Islet precursor cell (in vitro differentiated cells): ENCODE data around the gene SLC39A9.
"Not testable (repeated sequence)": the region's sequence is repeated elsewhere in the genome, so short reads cannot be mapped to it uniquely, and the experiment has no call there.

ENCODE experiments used
- DNase-seq: peaks from one replicate; pipeline ENCODE4 v3.0.0-alpha.2; 2018

Gene SLC39A9

DNA sequence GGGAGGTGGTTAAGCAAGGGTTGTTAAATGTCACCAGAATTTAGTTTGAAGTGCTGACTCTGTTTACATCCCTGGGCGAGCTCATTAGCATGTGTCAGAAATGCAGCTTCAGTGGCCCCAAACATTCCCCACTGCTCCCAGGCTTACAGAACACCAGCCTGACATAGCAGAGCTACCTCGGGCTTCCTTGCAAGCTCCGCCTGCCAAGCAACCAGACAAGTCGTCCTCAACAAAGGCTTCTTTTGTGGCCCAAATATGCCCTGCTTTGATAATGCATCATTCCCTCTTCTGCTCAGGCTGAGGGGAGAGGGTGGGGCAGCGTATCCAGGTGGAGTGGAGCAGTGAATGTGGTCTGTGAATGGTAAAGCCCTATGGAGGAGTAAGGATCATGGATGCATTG, 28.4 kb upstream of the SLC39A9 start:
- DNase-seq, result peak; percentile 84

DNA sequence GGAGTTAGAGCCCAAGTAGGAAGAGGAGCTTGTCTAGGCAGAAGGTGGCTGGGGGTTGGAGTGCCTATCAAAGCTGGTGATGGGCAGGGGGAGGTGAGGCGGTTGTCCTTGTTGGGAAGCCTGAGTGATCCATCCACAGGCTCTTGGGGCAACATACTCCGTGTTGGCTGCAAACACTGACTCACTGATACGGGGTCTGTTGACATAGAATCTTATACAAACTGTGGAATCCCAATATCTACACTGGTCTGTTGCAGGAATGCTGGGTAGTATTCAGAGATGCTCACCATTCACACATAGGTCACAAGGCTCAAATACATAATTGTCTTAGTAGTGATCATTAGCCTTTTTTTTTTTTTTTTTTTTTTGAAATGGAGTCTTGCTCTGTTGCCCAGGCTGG, 26.3 kb upstream of the SLC39A9 start:
- no peak for DNase-seq

DNA sequence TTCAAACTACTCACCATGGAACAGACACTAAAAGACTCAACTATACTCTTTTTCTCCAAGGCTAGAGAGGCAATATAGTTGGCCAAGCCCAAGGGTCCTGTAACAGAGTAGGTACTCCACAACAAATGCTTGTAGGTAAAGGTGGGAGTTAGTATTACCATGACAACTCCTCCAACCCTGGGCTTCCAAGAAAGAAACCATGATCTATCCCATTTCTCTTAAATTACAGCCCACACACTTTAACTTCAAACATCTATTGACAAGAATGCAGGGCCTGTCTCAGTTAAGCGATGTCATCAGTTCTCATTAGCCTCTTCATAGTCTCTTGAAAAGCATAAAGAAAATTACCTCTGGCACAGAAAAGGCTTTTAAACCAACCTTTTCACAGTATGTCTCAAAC, 25.4 kb upstream of the SLC39A9 start:
- DNase-seq, result no peak

DNA sequence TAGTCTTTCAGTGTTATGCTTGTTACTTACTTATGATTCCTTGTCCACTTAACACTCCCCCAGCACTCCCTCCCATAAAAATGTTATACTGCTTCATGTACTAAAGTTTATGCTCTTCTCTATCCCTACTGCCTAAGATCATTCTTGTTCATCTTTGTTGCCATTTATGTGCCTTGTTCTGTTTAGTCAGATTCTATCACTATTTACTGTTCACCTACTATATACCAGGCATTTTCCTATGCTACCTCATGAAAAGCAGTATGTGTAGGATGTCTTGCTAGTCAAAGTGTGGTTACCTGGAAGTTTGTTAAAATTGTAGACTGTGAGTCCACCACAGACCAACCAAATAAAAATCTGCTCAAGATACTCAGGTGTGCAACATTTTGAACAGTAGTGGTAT, 24.3 kb upstream of the SLC39A9 start:
- no peak for DNase-seq

DNA sequence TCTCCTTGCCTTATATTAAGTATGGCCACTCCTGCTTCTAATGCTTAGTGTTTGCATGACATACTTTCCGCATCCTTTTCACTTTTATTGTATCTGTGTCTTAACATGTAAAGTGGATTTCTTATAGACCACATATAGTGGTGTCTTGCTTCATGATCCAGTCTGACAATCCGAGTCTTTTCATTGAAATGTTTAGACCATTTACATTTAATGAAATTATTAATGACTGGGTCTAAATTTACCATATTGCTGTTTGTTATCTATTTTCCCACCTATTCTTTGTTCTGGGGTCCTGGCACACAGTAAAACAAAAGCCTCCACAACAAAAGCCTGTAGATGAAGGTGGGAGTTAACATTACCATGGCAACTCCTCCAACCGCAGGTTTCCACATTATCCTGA, 23.3 kb upstream of the SLC39A9 start:
- DNase-seq, result no peak

DNA sequence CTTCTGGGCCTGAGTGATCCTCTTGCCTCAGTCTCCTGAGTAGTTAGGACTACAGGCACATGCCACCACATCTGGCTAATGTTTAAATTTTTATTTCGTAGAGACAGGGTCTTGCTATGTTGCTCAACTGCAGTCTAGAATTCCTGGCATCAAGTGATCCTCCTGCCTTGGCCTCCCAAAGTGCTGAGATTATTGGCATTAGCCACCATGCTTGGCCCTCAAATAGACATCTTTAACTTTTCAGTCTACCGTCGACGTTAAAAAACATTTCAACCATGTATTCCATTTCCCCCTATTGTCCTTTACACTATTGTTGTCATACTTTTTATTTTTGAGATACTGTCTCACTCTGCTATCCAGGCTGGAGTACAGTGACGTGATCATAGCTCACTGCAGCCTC, 22.8 kb upstream of the SLC39A9 start:
- no peak for DNase-seq

DNA sequence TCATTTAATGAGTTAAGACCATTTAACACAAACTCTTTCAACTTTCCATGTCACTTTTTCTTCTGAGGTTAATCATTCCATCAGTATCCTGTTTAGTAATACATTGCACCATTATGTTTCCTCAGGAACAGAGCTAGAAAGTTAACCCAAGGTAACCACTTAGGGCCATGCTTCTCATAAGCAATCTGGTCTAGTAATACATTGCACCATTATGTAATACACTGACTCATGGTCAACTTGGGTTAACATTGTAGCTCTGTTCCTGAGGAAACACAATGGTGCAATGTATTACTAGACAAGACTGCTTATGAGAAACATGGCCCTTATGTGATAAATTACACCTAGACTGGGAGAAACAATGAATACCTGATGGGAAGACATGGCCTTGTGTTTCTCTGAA, 22.1 kb upstream of the SLC39A9 start:
- DNase-seq, result no peak

DNA sequence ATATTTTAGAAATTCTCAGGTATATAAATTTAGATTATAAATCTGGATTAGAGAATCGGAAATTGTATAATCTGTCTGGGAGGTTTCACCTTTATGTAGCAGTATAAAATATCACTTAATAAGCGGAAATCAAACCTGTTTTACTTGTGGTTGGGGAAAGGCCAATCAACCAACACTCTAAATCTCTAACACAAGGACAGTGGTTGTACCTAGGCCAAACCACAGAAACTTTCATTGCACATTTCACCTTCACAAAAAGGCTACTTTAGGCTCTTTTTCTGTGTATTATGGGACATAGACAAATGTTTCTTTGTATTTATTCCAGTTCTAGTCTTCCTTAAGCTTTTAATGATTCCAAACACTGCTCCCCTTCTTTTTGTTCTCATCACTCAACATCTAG, 20.2 kb upstream of the SLC39A9 start:
- no peak for DNase-seq

DNA sequence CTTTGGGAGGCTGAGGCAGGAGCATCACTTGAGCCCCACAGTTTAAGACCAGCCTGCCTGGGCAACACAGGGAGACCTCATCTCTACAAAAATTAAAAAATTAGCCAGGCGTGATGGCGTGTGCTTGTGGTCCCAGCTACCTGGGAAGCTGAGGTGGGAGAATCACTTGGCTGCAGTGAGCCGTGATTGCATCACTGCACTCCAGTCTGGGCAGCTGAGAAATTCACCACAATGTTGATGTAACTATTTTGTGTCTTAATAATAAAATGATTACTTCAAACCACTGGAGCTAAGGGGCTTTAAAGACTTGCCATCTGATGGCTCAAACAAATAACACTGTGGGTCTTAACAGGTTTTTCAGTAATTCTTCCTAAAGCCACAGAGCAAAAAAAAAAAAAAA, 11.2 kb upstream of the SLC39A9 start:
- no peak for DNase-seq

DNA sequence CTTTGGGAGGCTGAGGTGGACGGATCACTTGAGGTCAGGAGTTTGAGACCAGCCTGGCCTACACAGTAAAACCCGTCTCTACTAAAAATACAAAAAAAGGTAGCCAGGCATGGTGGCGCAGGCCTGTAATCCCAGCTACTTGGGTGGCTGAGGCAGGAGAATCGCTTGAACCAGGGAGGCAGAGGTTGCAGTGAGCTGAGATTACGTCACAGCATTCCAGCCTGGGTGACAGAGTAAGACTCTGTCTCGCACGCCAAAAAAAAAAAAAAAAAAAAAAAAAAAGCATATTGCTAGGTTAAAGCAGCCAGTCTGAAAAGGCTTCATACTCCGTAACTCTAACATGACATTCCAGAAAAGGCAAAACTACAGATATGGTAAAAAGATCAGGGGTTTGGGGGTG, 7.1 kb upstream of the SLC39A9 start:
- not testable (repeated sequence) for DNase-seq

DNA sequence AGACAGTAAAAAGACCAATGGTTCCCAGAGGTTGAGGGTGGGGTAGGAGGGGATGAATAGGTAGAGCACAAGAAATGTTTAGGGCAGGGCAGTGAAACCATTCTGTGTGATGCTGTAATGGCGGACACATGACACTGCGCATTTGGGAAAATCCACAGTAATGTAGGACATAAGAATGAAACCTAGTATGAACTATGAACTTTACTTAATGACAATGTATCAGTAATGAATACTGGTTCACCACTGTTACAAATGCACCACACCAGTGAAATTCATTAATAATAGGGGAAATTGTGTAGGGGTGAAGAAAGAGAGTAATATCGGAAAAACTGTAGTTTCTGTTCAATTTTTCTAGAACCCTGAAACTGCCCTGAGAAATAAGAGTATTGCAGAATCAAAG, 6.0 kb upstream of the SLC39A9 start:
- DNase-seq, result no peak

DNA sequence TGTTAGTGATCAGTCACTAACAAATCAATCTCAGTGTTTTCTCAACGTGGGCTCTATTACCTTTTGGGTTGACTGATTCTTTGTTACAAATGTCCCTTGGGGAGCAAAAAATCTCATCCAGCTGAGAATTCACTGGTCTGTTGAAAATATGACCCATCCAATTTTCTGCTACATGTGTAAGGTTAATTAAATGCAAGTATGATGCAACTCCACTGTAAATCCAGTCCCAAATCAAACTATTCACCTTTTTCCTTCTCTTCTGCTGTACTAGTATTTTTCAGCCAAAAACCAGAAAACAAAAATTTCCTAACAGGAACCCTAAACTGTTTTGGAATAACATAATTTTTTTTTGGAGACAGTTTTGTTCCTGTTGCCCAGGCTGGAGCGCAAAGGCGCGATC, 2.6 kb upstream of the SLC39A9 start:
- no peak for DNase-seq

DNA sequence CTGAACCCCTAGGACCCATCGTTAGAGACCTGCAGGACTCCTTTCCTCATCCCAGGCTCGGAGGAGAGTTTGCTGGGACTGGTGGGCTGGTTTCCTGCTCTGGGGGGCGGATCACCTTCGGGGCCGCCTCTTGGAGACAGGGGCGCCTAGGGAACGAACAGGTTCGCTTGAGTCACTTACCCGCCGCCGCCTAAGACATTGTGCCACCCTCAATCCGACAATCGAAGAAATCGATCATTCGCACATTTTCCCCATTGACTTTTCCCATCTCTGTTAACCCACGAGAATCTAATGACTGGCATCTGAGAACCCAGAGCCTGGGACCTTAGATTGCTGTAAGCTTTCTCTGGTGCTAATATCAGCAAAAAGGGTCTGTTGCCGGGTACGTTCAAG, 322 bp downstream of the SLC39A9 start:
- no peak for DNase-seq

DNA sequence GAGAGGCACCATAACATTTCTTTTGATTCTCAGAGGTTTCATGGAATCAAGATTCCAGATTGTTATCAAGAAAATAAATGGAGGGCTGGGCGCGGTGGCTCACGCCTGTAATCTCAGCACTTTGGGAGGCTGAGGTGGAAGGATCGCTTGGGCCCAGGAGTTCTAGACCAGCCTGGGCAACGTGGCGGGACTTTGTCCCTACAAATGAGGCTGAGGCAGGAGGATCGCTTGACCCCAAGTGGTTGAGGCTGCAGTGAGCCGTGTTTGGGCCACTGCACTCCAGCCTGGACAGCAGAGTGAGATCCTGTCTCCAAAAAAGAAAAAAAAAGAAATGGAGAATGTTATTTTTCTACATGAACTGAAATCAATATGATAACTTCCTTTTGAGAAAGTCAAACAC, 1.3 kb downstream of the SLC39A9 start:
- DNase-seq, result no peak

DNA sequence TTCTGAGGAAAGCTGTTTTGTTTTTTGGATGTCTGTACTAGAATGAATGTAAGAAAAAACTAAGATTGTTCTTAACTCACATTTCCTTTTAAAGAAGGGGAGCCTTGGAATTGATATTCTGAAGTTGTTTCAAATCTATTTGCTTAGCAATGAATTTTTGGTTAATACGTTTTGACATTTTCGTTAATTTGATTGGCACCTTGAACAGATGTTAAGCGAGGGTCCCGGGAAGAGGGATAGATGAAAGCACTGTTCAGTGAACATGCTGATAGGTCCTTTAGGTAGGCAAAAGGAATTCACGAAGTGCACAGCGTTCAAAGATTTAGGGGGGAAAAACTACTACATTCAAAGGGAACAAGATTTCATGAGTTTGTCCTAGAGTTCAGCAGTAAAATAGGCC, 1.7 kb downstream of the SLC39A9 start:
- no peak for DNase-seq

DNA sequence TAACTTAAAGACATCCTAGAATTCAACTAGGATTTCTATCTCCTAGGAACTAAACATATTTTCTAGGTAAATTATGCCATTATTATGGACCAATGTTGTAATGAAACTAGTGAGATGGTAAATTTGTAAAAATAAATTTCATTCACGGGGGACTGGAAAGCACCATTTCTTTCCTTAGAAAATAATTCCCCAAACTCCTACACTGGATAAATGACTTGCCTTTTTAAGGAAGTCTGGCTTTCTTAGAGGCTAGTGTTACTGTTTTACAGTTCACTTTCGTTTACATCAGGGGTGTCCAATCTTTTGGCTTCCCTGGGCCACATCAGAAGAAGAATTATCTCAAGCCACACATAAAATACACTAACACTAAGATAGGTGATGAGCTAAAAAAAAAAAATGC, 3.3 kb downstream of the SLC39A9 start:
- DNase-seq, result no peak

DNA sequence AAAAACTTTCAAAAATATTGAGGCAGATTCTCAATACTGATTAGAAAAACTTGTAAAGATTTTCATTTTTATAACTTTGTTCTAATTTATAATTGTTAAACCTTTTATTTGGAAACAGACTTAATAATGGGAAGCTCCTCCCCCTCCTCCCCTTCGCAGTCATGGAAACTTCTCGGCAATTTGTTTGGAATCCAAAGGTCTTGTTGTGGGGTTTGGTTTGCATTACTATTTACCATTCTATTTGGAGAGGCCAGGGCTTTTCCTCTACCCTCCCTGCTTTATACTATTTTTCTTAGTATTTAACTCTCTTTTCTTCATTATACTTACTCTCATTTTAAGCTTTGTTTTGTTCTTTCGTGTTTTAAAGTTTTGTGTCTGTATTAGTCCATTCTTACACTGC, 6.0 kb downstream of the SLC39A9 start:
- DNase-seq, result no peak

DNA sequence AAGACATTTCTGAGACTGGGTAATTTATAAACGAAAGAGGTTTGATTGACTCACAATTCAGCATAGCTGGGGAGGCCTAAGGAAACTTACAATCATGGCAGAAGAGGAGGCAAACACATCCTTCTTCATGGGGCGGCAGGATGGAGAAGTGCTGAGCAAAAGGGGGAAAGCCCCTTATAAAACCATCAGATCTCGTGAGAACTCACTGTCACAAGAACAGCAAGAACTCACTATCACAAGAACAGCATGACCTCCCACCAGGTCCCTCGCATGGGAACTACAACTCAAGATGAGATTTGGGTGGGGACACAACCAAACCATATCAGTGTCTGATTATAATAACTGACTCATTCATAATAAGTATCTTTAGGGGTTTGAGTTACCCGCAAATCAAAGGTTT, 6.4 kb downstream of the SLC39A9 start:
- no peak for DNase-seq

DNA sequence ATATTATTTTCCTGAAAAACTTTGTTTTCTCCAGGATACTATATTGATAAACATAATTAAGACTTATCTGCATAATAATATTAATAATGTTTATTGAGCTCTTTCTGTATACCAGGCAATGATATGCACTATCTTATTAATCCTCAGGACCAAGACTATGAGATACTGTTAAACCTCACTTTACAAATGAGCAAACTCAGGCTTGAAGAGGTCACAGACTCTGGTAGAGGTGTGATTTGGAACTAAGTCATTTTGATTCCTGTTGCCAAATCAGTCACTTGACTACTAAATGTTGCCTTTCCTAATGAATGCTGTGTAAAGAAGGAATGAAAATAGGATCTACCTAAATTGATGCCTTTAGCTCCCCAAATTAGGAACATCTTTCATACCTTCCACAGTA, 7.3 kb downstream of the SLC39A9 start:
- no peak for DNase-seq

DNA sequence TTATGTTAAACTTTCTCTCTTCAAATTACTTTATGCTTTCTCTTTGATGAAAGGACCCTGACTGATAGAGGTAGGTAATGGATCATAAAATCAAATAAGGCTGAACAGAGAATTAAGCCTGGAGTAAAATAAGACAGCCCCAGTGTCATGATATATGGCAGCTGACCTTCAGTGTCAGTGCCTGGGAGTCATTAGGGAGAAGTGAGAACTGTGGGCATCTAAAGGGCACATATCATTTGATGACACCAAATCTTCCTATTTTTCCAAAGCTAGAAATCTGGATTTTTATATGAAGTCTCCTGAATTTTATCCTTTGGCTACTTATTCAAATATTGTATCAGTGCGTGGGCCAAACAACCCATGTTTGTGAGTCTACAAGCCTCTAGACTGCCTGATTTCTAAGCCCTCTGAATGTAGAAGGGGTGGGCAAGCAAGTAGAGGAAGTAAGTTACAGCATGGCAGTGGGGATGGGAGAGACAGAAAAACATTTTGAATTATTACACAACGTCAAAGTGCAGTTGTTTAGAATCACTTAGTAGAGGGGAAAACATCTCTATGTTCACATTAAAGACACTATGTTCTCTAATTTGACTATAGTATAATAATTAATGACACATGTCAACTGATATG, 10.0 kb downstream of the SLC39A9 start:
- DNase-seq, result no peak

DNA sequence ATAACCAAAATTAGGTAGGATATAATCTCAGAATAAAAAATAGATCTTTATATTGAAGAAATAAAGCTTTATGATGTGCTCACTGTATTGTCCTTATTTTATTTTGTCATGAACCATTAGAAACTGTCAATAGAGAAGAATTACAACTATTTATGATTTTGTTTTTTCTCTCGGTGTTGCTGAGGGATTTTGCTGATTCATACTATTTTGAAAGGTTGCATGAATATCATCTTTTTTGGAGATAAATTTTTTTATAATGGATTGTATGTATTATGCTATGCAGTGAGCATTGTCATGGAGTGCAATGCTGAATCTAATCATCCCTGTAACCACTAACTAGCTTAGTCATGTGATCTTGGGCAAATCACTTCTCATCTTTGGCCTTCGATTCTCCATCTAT, 15.0 kb downstream of the SLC39A9 start:
- DNase-seq, result no peak

DNA sequence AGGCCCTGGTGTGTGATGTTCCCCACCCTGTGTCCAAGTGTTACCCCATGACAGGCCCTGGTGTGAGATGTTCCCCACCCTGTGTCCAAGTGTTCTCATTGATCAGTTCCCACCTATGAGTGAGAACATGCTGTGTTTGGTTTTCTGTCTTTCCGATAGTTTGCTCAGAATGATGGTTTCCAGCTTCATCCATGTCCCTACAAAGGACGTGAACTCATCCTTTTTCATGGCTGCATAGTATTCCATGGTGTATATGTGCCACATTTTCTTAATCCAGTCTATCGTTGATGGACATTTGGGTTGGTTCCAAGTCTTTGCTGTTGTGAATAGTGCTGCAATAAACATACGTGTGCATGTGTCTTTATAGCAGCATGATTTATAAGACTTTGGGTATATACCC, 17.6 kb downstream of the SLC39A9 start:
- DNase-seq, result not testable (repeated sequence)

DNA sequence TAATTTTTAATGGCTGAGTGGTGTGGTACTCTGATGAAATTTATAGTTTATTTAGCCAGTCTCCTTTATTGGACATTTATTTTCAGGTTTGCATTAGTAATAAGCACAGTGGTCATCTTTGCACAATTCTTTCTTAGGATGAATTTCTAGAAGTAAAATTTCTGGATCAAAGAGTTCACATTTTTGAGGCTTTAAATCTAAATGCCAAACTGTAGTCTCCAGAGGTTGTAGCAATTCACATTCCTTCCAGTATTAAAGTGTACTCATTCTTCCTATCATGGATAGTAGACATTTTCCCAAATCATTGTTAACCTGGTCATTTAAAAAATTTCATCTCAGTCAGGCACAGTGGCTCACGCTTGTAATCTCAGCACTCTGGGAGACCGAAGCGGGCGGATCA, 24.8 kb downstream of the SLC39A9 start:
- no peak for DNase-seq

DNA sequence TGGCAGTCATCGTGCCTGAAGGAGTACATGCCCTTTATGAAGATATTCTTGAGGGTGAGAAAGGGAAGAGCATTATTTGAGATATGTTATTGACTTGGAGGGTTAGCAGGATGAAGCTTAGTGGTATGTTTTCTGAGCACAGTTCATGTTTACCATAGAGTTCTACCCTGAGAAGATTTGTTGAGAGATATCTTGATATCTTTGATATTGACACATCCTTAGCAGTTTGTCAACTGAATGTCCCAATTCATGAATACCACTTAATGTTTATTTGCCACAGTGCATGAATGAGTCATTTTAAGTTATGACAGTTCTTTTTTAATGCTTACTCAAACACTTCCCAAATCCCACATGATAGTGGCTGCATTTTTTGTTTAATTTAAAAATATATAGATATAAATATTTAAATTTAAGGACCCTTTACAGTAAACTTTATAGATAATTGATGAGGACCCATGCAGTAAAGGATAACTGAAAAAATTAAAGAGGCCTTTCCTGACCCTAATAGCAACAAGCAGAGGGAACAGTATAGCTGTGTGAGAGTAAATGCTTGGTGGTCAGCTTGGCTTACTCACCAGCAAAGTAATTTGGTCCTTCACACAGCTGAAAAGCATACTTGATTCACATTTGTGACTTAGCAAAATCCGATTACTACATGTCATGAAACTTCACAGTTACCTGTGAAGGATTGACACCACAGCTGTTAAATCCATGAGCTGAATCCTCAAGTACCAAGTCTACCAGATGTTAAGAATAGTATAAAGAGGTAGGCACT, 25.8 kb downstream of the SLC39A9 start:
- no peak for DNase-seq

DNA sequence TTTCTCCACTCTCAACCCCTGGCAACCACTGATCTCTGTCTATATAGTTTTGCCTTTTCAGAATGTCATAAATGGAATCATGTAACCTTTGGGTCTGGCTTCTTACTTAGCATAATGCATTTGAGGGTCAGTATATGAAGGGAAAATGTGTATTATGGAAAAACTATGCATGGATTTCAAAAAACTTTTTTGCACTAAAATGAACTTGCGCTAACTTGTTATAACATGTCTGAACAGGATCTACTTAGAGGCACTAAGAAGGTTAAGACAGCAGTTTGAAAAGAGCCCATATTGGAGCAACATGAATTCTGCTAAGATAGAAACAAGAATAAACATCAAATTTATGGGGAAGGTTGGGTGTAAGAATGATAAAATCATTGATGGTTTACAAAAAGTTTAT, 29.1 kb downstream of the SLC39A9 start:
- no peak for DNase-seq
